HG02763 (cell line): ENCODE data around the gene DISC1.

Experiments used
- ATAC-seq: cut with Tn5 transposase; IDR thresholded peaks from one replicate; pipeline ENCODE4 v1.9.1; 2021; ENCODE audit warnings: mild to moderate bottlenecking, moderate library complexity; ENCODE audit not compliant: unreplicated experiment

The DISC1 gene

DNA sequence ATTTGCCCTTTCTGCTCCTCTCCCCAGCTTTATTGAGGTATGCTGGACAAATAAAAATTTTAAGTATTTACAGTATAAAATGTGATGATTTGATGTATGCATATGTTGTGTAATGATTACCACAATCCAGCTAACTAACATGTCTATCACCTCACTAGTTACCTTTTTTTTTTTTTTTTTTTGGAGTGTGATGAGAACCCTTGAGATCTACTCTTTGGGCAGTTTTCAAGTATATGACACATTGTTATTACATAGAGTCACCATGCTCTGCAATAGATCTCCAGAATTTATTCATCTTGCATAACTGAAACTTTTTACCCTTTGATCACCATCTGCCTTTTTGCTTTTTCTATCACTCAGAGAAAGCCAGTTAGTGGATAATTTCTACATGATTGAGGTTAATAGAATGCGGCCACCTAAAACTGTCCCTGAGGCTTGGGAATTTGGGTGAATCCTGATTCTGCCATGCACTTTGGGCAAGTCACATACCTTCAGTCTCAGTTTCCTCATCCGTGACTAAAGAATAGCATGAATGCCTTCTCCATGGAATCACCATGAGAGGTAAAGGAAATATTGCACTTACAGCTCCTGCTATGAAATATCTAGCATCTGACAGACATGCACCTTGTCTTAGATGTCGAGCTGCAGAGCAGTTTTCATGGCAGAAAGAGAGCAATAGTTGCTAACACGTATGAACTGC lies 295.2 kb downstream of the DISC1 start:
- ATAC-seq: no peak

DNA sequence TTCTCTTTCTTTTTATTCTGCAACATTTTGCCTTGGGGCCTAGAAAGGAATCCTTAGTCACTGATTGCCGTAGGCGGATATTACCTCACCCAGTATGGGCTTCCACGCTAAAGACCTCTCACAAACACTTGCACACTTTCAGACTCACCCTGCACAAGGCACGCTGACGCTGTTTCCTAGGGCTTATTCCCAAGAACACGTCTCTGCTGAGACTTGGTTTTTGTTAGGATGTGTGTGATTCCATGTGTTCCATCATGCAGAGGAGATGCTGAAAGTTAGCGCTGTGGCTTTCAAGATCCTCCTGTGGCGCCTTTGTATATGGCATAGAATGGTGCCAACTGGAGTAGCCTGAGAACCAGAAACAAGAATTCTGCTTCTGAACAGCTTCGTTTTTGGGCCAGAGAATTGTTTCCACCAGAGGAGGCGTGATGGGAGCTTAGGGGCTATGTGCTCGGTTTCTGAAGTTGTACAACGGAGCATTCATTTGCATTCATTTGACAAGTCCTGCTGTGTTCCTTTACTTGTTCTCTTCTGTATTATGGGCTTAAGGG lies 297.0 kb downstream of the DISC1 start:
- no peak for ATAC-seq

DNA sequence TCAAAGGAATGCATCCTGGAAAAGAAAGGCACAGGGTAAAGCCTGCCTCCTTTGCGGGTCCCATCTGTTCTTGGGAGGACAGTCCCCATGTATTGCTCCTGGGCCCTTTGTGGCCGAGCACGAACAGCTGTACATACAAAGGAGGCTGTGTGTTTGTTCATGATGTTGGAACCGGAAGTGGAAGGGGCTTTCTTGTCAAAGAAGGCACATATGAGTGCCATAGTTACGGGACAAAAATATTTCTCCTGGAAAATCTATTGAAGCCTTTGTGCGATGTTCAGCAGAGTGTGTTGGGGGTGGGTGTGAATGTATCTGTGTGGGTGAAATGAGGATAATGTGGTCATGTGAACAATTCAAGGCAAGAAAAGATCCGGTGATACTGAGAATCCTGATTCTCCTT lies 297.6 kb downstream of the DISC1 start:
- ATAC-seq: no peak

DNA sequence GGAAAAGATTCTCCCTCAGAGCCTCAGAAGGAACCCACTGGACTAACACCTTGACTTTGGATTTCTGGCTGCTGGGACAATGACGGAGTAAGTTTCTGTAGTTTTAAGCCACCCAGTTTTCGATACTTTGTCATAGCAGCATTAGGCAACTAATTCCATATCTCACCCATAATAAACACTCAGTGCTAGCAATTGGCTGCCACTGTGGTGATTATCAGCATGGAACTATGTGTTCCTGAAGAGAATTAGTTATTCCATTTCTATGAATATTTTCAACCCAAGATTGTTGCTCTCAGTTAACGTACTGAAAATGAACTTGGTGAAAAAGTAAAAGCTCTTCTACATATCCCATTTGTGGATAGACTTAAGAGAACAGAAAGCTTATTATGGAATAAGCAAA lies 299.3 kb downstream of the DISC1 start:
- no peak for ATAC-seq

DNA sequence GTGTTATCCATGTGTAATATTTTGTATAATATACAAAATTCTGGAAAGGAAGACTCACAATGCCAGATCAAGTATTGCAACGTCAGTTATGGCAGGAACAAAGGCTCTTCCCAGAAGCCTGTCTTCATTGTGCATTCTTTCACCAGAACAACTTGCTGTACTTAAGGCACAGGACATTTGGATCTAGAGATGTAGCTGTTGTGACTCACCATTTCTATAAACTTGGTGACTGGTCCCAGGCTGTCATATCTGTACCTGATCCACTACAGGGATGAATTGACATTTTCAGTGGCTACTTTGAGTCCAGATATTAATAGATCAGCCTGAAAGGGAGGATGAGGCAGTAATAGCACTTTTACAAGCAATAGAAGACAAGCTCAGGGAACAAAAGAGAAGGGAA lies 299.8 kb downstream of the DISC1 start:
- ATAC-seq: no peak

DNA sequence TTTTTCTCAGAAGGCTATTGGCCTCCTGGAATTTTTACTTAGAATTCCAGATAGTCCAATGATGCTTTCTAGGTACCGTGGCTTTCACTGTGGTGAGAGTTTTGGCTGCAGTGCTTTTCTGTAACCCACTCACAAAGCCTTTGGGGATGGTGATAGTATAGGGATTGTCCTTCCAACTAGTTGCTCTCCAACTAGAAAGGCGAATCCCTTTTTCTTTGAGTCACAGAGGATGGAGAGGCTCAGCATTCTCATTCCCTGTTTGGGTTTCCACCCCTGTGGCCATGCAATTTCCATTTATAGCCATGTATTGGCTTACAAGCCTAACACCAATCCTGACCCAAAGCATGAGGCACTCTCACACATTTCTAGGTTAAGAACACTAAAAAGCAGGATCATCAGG lies 300.3 kb downstream of the DISC1 start:
- no peak for ATAC-seq

DNA sequence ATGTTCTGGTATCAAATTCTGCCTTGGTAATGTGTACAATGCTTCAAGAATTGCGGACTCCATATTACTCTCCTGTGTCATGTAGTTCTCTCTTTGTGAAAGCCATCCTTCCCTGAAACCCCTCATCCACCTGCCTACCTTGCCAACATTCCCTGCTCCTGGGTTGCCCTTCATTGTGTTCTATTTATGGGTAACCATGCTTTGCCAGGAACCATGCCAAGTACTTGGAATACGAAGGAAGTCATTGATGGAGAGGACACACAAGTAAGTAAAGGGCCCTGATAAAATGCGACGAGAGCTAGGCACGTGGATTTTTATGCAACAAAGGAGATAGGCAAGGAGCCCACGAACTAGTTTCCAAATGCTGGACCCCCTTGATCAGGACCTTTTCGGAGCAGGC lies 300.8 kb downstream of the DISC1 start:
- no peak for ATAC-seq

DNA sequence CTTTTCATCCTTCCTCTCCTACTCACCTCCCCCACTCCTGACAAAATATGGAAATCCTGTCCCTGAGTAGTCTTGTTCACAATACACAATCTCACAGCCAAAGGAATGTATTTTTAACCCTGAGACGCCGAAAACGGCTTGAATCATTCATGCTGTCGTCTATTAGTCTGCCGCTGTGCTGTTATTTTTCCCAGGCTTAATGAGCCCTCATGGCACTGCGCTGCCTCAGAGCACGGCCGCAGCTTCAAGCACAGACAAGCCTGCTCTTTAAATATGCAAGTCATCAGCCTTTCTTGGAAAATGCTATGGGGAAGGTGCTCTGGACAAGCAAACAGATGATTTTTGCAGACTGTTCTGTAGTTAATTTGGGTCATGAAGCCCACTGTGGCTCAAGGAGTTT lies 302.7 kb downstream of the DISC1 start:
- ATAC-seq: no peak

DNA sequence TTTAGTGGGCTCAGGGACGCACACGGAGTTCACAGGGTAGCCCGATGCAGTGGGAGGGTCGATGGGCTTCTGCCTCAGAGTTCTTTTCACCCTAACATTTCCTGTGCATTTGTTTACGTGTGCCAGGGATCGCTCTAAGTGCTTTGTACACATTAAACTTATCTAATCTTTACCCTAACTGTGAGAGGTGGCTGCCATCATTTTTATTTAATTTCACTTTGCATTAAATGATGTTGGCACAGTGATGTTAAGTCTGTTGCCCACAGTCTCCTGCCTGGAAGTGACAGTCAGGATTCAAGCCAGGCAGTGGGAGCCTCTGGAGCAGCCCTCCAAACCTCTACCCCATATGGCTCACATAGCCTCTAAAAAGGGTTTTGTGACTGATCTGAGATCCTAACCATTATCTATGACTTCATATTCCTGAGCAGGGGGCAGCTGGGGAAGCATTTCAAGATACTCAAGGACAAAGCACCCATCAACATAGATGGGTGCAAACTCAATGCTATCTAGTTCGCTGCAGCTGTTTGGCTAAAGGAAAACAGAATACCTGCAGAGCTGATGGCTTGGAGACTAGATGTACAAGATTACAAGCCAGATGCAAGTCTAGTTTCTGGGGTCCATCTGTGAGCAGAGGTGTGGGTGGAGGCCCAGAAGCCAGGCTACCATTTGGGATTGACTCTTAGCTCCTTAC lies 303.8 kb downstream of the DISC1 start:
- ATAC-seq: no peak

DNA sequence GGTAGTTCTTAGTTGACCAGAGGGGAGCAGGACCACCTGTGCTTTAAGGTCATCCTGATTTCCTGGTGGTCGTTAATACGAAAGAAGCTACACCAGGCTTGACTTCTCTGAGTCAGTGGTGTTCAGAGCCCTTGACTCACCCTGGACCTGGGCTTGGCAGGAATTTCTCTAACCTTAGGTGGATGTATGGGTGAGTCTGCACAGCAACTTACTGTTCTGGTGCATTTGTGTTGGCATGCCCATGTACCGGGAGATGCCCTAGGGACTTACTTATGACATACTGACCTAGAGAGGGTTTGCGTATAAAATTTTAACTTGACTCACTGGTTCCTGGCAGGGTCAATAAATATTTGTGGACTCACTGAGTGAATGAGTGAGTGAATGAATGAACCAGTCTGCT lies 304.6 kb downstream of the DISC1 start:
- no peak for ATAC-seq

DNA sequence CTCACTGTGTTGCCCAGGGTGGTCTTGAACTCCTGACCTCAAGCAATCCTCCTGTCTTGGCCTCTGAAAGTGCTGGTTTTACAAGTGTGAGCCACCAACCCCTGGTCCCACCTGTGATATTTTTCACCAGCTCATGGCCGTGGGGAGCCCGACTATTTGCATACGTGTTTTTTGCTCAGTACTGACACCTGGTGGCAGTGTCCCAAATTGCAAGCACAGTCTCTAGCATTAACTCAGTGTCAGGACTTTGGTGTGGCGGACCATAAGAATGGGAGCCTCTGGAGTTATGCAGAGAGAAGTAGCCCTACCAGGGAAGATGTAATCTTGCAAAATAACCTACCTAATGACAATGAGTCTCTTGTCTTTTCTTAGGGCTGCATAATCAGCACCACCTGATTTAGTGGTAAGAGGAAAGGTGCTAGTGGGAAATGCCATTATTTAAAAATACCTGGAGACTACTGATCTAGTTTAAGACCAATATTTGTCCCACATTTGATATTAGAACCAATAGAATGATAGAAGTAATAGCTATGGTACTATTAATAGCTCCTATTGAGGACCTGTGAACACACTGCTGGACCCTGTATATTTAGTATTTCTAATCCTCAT lies 305.4 kb downstream of the DISC1 start:
- ATAC-seq: no peak

DNA sequence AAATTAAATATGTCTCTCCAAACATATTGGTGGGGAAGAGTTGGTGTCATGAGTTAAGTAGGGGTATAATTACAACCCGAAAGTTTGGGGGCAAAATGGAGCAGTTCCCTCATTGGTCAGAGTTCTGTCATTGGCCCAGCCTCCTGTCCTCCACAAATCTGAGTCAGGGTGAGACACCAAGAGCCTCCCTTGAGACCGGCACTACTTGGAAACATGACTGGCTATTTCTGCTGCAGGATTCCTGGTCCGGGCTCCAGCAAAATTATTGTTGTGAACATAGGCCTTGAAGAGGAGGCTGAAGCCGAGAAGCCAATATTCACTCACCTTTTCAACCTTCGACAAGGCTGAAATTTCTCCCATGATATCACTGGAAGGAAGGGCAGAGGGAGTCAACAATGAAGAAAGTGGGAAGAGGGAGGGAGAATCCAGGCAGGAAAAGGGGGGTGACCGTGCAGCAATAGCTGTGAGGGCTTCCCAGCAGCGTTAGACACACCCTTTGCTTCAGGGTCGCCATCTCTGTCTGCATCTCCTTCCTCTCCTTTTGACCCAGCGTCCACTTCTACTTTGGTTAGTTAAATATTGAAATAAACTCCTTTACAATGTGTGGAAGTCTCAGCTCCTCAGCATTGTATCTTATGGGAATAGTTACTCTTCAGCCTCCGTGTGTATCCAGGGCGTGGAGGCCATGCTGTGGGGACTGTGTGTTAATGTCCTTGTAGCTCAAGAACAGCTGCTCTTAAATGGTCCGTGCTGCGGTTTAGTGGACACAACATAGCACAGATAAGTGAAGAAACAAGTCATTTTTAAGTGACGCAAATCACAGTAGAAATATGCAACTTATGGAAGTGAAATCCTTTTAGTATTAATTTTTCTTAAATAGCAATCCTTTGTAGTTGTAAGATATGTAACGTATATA lies 307.4 kb downstream of the DISC1 start:
- ATAC-seq: no peak

DNA sequence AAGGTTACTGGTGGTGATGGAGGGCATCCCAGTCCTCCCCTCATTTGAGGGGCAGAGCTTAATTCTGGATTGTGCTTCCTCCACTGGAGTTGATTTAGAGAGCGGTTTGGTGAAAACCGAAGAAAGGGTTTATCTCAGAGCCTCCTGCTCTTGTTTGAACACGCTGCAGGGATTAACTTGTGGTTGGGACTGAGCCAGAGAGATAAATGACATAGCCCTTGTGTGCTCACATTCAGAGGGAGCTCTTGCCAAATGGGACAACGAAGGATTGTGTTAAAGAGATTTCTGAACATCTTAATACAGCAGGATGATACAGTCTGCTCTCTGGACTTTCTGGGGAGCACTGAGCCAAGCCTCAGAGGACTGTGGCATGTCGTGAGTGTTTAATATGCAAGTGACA lies 308.2 kb downstream of the DISC1 start:
- no peak for ATAC-seq

DNA sequence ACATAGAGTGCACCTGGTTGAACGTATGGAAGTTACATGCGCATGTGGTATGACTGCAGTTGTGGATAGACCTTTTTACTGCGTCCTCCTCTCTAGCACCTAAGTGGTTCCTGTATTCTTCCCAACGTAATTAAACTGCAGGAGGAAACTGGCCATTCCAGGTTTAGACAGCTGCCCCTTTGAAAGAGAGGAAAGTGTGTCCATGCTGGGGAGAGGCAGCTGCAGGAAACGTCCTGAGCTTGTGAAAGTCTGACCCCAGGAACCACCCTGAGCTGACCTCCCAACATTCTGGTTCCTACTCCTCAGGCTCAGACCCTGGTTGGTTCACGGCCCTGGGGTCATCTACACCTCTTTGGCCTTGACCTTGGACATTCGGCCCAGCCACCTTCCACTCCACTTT lies 309.3 kb downstream of the DISC1 start:
- no peak for ATAC-seq

DNA sequence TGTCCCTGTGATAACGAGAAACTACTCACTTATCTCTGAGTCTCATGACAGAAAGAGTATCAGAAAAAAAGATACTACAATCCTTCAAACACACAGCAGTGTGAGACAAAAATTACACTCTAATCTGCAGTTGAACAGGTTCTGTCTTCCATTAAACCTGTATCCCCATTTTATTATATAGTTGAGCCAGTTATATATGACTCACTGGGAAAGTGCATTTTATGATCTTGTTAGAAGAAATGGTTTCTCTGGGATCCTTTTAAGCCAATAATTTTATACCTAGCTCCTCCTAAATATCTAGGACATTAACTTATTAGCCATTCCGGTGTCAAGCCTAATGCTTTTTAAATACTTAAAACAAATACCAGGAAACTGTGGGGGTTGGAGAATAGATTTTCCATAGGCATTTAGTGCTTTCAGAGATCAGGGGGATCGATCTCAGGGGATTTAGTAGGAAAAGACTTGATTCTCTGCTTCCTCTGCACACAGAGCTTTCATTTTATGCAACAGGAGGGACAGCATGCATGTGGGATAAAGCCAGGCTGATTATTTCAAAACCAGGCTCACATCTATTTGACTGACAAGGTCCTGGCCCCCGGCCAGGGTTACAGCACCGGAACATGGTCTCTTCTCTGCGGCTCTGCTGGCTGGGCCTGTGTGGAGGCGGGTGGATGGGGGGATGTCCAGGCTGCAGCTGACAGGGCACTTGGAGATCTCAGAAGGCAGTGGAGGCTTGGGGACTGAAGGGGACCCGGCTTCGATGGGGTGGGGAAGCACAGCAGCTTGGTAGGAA lies 310.6 kb downstream of the DISC1 start:
- no peak for ATAC-seq

DNA sequence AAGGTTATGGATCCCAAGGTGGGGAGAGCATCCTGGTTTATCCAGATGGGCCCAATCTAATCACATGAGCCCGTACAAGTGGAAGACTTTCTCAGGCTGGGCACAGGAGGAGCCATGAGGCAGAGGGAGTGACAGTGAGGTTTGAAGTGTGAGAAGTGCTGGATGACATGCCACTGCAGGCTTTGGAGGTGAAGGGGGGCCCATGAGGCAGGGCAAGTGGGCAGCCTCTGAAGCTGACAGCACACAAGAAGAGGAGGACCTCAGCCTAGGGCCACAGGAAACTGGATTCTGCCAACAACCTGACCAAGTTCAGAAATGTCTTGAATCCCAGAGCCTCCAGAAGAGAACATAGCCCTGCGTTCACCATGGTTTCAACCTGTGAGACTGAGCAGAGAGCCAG lies 311.6 kb downstream of the DISC1 start:
- ATAC-seq: no peak

DNA sequence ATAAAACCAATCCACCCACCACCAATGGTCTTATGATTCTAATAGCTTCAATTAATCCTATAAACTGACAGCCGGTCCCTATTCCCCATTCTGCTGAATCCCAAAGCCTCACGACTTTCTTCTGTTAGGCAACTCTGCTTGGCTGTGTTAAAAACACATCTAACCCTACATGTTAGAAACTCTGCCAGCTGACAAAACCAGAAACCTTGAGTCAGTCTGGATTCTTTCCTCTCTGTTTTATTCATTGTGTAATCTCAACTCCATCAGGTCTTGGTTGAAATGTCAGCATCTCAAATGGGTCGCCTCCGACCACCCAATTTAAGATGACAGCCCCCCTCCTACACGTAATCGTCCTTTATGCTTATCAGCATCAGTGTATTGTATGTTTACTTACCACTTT lies 312.1 kb downstream of the DISC1 start:
- ATAC-seq: no peak

DNA sequence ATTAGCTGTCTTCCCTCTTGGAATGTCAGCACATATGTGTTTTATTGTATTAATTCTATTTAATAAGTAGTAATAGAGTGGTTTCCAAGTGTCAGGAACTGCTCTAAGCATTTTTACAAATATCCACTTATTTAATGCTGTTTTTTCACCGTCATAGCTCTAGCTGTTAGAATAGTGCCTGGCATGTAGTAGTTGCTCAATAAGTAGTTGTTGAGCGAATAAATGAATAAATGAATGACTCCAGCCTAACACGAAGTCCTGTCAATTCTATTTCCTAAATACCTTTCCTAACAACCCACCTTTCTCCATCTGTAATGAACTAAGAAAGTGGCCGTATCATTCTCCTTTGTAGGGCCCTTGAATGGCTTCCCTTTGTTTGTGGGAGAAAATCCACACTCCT lies 312.5 kb downstream of the DISC1 start:
- no peak for ATAC-seq

DNA sequence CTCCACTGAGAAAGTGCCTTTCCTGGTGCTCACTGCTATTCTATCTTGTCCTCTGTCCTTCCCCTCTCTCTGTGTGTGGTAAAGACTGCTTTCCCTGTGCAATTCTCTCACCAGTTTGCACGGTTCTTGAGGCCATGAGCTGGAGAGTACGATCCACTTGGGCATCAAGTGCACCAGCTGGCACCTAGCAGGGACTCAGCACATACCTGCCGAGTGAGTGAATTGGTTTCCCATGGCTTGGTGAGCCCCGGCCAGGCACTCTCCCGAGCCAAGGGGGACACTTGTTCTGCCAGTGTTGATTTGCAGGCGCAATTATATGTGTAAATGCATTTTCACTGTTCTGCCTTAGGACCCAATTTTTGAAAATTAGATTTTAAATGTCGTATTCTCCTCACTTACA lies 313.5 kb downstream of the DISC1 start:
- ATAC-seq: no peak

DNA sequence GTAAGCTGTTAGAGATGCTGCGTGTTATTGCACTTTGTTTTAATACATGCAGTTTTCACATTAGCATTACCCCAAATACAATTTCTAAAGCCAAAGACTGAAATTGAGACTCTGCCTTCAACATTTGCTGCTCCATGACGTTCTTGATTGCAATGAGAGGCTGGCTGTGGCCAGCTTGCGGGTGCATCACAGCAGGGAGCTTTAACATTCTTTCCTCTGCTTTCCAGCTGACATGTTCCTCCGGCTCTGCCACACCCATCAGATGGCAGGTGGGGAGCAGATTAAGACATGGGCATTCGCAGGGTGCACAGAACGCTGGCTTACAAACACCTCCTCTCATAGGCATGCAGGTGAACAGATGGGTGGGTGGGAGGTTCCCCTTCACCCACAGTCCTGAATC lies 314.1 kb downstream of the DISC1 start:
- no peak for ATAC-seq
